Chondrocyte (in vitro differentiated cells): ENCODE data around the gene CHMP1B. TPM values are rescaled to one million over a fixed set of nuclear protein-coding genes. Genes with fewer than 3 reads are reported as not detected.
A peak's percentile ranks its signal among the peaks of the same experiment; 100 is the strongest.

Experiments
- DNase-seq: peaks from one replicate; pipeline ENCODE4 v3.0.0; 2021; ENCODE audit warnings: mixed read lengths, low spot score
- H3K27ac Mint-ChIP-seq: one replicate; pipeline ENCODE4 v1.8.0; 2021; ENCODE audit warnings: mild to moderate bottlenecking, moderate library complexity, mixed read lengths; ENCODE audit not compliant: unreplicated experiment
- H3K27me3 Mint-ChIP-seq: 2 replicates; pipeline ENCODE4 v1.8.0; 2021; ENCODE audit warnings: low read depth, mixed read lengths
- H3K36me3 Mint-ChIP-seq: 2 replicates; pipeline ENCODE4 v1.8.0; 2021; ENCODE audit warnings: low read depth, mixed read lengths
- H3K4me1 Mint-ChIP-seq: 2 replicates; pipeline ENCODE4 v1.8.0; 2021; ENCODE audit warnings: low read depth, mild to moderate bottlenecking, mixed read lengths
- H3K4me3 Mint-ChIP-seq: one replicate; pipeline ENCODE4 v1.8.0; 2021; ENCODE audit warnings: mild to moderate bottlenecking, moderate library complexity, mixed read lengths; ENCODE audit not compliant: unreplicated experiment
- H3K9me3 Mint-ChIP-seq: 2 replicates; pipeline ENCODE4 v1.8.0; 2021; ENCODE audit warnings: low read depth, mixed read lengths
- total RNA-seq: library from RNA; stranded (reverse); gene quantifications from 3 replicates; pipeline ENCODE4 v1.2.1, GENCODE V29; 2021
- TF ChIP-seq, protein P1 (sequence below): fragments of 200-600 bp; sonication (generic); IDR thresholded peaks from 2 replicates; pipeline ENCODE4 v1.5.0; 2021; ENCODE audit warnings: antibody characterized with exemption, mild to moderate bottlenecking, moderate library complexity

Gene CHMP1B
- total RNA-seq, 1 donor from 2014 or later = 32.5 TPM

DNA sequence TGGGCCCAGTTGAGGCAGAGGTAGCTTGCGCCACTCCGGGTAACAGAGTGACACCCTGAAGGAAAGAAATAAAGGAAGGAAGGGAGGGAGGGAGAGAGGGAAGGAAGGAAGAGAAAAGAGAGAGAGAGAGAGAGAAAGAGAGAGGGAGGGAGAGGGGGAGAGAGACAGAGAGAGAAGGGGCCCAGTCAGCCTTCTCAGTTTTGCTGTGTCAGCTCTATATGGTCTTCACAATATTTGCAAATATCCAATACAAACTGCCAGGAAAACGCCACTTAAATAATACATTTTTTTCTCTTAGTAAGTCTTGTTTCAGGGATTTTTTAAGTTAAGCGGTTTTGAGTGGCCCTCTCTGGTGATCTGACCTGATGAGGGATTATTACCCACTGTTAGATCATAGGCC, 5.6 kb upstream of the CHMP1B start:
- TF ChIP-seq, protein P1, sequence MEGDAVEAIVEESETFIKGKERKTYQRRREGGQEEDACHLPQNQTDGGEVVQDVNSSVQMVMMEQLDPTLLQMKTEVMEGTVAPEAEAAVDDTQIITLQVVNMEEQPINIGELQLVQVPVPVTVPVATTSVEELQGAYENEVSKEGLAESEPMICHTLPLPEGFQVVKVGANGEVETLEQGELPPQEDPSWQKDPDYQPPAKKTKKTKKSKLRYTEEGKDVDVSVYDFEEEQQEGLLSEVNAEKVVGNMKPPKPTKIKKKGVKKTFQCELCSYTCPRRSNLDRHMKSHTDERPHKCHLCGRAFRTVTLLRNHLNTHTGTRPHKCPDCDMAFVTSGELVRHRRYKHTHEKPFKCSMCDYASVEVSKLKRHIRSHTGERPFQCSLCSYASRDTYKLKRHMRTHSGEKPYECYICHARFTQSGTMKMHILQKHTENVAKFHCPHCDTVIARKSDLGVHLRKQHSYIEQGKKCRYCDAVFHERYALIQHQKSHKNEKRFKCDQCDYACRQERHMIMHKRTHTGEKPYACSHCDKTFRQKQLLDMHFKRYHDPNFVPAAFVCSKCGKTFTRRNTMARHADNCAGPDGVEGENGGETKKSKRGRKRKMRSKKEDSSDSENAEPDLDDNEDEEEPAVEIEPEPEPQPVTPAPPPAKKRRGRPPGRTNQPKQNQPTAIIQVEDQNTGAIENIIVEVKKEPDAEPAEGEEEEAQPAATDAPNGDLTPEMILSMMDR = no peak
- DNase-seq = no peak
- no peak overlapping the region for H3K4me3 Mint-ChIP-seq
- no peaks in the 10 kb centered on the region for H3K27me3 Mint-ChIP-seq
- H3K9me3 Mint-ChIP-seq = no peaks in the 10 kb centered on the region
- H3K36me3 Mint-ChIP-seq = no peaks in the 10 kb centered on the region
- no peak overlapping the region for H3K27ac Mint-ChIP-seq
- H3K4me1 Mint-ChIP-seq = peaks cover 14% of the 10 kb centered on the region

DNA sequence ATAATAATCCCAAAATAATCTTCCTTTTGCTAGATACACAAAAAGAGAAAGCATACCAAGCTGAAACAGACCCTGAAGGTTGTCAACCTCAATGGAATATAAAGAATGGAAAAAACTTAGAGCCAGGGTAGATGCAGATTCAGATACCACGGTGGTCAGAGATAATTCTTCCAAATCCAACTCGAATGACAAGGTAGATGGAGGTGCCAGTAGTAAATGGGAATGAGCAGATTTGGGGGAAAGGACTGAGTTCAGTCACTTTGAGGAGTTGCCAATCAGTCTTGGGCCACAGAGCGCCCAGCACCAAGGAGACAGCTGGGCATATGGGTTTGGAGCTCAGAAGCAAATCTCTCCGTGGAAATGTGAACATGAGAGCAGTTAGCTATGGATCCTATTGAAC, 3.4 kb upstream of the CHMP1B start:
- Mint-ChIP-seq H3K4me3 (no peak overlapping the region), H3K9me3 (no peaks in the 10 kb centered on the region), H3K4me1 (peaks cover 26% of the 10 kb centered on the region), H3K36me3 (peaks cover 2% of the 10 kb centered on the region), H3K27ac (no peak overlapping the region), H3K27me3 (no peaks in the 10 kb centered on the region)
- DNase-seq = no peak
- TF ChIP-seq, protein P1 = no peak

DNA sequence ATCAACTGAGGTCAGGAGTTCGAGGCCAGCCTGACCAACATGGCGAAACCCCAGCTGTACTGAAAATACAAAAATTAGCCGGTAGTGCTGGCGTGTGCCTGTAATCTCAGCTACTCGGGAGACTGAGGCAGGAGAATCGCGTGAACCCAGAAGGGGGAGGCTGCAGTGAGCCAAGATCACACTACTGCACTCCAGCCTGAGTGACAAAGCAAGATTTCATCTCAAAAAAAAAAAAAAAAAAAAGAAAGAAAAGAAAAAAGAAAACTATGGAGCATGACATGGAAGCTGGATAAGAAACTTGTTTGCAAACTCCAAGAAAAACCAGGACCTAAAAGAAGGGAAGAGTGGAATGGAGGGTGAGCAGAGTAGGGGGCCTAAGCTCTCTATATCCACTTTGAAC, 1.9 kb upstream of the CHMP1B start:
- Mint-ChIP-seq H3K4me1 (peaks cover 36% of the 10 kb centered on the region), H3K27ac (peak overlapping the region; percentile 61), H3K4me3 (no peak overlapping the region), H3K9me3 (no peaks in the 10 kb centered on the region), H3K27me3 (no peaks in the 10 kb centered on the region), H3K36me3 (peaks cover 2% of the 10 kb centered on the region)
- DNase-seq = no peak
- TF ChIP-seq, protein P1 = no peak

DNA sequence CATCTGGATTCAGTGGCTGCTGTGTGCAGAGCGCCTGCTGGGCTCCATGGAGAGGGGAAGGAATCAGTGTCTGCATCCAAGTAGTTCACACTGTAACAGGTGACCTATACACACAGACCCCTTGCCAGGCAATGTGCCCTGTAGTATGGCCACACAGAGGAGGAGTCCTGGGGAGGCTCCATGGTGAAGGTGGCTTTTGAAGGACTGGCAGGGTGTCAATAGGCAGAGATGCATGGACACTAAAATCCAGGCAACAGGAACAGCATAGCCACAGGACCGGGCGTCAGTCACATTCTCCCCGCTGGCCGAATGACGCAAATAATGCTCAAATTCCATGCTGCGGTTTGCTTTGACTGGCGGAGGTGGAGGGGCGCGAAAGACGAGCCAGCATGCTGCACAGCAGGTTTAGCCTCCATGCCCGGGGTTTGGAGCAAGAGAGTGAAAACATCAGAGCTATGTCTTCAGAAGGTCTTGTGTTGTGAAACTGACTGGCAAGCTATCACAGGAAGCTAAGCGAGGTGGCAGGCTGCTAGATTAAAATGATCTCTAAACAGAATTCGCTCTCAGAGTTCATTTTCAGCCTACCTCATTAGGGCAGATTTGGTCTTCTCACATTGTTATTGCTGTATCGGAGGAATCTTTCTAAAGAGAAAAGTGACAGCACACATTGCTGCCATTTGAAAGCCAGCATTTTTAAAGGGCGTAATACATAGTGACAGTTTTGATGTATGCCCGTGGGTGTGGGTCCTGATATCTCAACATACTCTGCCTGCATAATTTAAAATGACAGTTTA, 1.2 kb upstream of the CHMP1B start:
- Mint-ChIP-seq H3K4me1 (peaks cover 36% of the 10 kb centered on the region), H3K36me3 (peaks cover 2% of the 10 kb centered on the region)

DNA sequence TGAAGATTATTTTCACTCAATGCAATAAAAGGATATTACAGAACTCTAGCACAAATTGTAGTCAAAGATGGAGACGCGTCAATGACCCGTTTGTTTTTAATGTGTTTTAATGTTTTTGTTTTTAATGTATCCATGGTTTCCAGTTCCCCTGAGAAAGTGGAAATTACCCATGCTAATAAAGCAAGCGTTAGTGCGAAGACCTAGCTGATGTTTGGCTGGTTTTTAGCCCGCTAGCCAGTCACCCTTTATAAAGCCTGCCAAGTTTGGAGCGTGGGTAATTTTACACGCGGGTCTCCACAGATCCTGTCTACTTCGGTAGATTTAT, 430 bp upstream of the CHMP1B start:
- Mint-ChIP-seq H3K27ac (peak overlapping the region; percentile 100), H3K4me1 (peaks cover 36% of the 10 kb centered on the region), H3K27me3 (no peaks in the 10 kb centered on the region), H3K4me3 (peak overlapping the region; percentile 100), H3K9me3 (no peaks in the 10 kb centered on the region), H3K36me3 (peaks cover 2% of the 10 kb centered on the region)
- TF ChIP-seq, protein P1 = no peak
- no peak for DNase-seq

More for the DNA sequence above, 1.2 kb upstream of the CHMP1B start:
- Mint-ChIP-seq H3K27ac (peak overlapping the region; percentile 100), H3K27me3 (no peaks in the 10 kb centered on the region), H3K9me3 (no peaks in the 10 kb centered on the region), H3K4me3 (peak overlapping the region; percentile 100)
- TF ChIP-seq, protein P1 = no peak
- no peak for DNase-seq
